Fibroblast of skin of left quadriceps (primary cell): ENCODE results near the gene MAPKAP1.
"Not testable (repeated sequence)": the region's sequence is repeated elsewhere in the genome, so short reads cannot be mapped to it uniquely, and the experiment has no call there.

Experiments used
- DNase-seq, 2 experiments: peaks; one replicate each; pipeline ENCODE4 v3.0.0-alpha.2; 2013; ENCODE audit warnings: low read depth in 2 of 2

Gene MAPKAP1

GRCh38 chr9:125730168-125730567, 23.2 kb upstream of the MAPKAP1 start:
- DNase-seq, result no peak

GRCh38 chr9:125726456-125727132, 19.6 kb upstream of the MAPKAP1 start:
- DNase-seq, result no peak

GRCh38 chr9:125707472-125707804, 430 bp upstream of the MAPKAP1 start:
- no peak for DNase-seq

- no peak for DNase-seq
Observed at GRCh38 chr9:125705893-125706292, 1.1 kb downstream of the MAPKAP1 start.

GRCh38 chr9:125703662-125704061, 3.3 kb downstream of the MAPKAP1 start:
- no peak for DNase-seq

- DNase-seq, result peak; percentile 33 to 38
Observed at GRCh38 chr9:125701351-125701750, 5.7 kb downstream of the MAPKAP1 start.

GRCh38 chr9:125700791-125701190, 6.2 kb downstream of the MAPKAP1 start:
- DNase-seq, result no peak

GRCh38 chr9:125699870-125700269, 7.1 kb downstream of the MAPKAP1 start:
- DNase-seq, result no peak

- DNase-seq, result no peak
Observed at GRCh38 chr9:125696106-125696647, 10.8 kb downstream of the MAPKAP1 start.

GRCh38 chr9:125695548-125695947, 11.5 kb downstream of the MAPKAP1 start:
- DNase-seq, result not testable (repeated sequence)

GRCh38 chr9:125694478-125694877, 12.5 kb downstream of the MAPKAP1 start:
- peak; percentile 66 to 70 for DNase-seq

- DNase-seq, result not testable (repeated sequence)
Observed at GRCh38 chr9:125693492-125693891, 13.5 kb downstream of the MAPKAP1 start.

- no peak for DNase-seq
Observed at GRCh38 chr9:125691869-125692268, 15.1 kb downstream of the MAPKAP1 start.

GRCh38 chr9:125690679-125691078, 16.3 kb downstream of the MAPKAP1 start:
- DNase-seq, result no peak

GRCh38 chr9:125687163-125687863, 19.7 kb downstream of the MAPKAP1 start:
- no peak for DNase-seq

GRCh38 chr9:125685167-125685566, 21.8 kb downstream of the MAPKAP1 start:
- no peak for DNase-seq

GRCh38 chr9:125683486-125683885, 23.5 kb downstream of the MAPKAP1 start:
- DNase-seq, result peak in 1 of 2 experiments; percentile 30

GRCh38 chr9:125682340-125682739, 24.7 kb downstream of the MAPKAP1 start:
- no peak for DNase-seq

- no peak for DNase-seq
Observed at GRCh38 chr9:125681657-125682056, 25.4 kb downstream of the MAPKAP1 start.

GRCh38 chr9:125681086-125681622, 25.9 kb downstream of the MAPKAP1 start:
- no peak for DNase-seq

- DNase-seq, result no peak
Observed at GRCh38 chr9:125680445-125680844, 26.6 kb downstream of the MAPKAP1 start.

- DNase-seq, result no peak
Observed at GRCh38 chr9:125679597-125680189, 27.3 kb downstream of the MAPKAP1 start.
